Heart right ventricle (tissue), 16 donors: Measurements from ENCODE around the gene TFEB. TPM values are rescaled to one million over a fixed set of nuclear protein-coding genes. Genes with fewer than 3 reads are reported as not detected.
A peak's percentile ranks its signal among the peaks of the same experiment; 100 is the strongest.

Experiments
- ATAC-seq, 8 donors: fragments of 200-7000 bp; cut with Tn5 transposase; one replicate each; pipeline ENCODE4 v1.9.1; 2020; ENCODE audit warnings: mild to moderate bottlenecking in 8 of 8, moderate library complexity in 8 of 8, moderate number of reproducible peaks in 1 of 8
- DNase-seq, 2 donors: peaks; one replicate each; pipeline ENCODE4 v3.0.0-alpha.2; 2020
- H3K27ac ChIP-seq, 10 donors: fragments of 200-600 bp; sonication (generic) in 2 of 10; one replicate each; pipeline versions ENCODE4 v1.5.0 to v1.8.0; 2020 to 2022; ENCODE audit warnings: mild to moderate bottlenecking in 3 of 10
- H3K27me3 ChIP-seq, 7 donors: fragments of 200-600 bp; one replicate each; pipeline ENCODE4 v1.8.0; 2021 to 2022; ENCODE audit warnings: mild to moderate bottlenecking in 2 of 7
- H3K36me3 ChIP-seq, 9 donors: fragments of 200-600 bp; sonication (generic) in 1 of 9; one replicate each; pipeline versions ENCODE4 v1.5.0 to v1.8.0; 2020 to 2022; ENCODE audit warnings: mild to moderate bottlenecking in 2 of 9
- H3K4me1 ChIP-seq, 9 donors: fragments of 200-600 bp; sonication (generic) in 1 of 9; one replicate each; pipeline versions ENCODE4 v1.5.0 to v1.8.0; 2020 to 2022; ENCODE audit warnings: mild to moderate bottlenecking in 4 of 9
- H3K4me3 ChIP-seq, 10 donors: fragments of 200-600 bp; sonication (generic) in 2 of 10; one replicate each; pipeline versions ENCODE4 v1.5.0 to v1.8.0; 2020 to 2022; ENCODE audit warnings: mild to moderate bottlenecking in 7 of 10, moderate library complexity in 2 of 10
- H3K9me3 ChIP-seq, 11 donors: fragments of 200-600 bp in 10 of 11; sonication (generic) in 2 of 11; one replicate each; pipeline versions ENCODE4 v1.5.0 to v1.8.0; 2013 to 2022; ENCODE audit warnings: mild to moderate bottlenecking in 2 of 11, control low read depth in 1 of 11, moderate library complexity in 1 of 11
- CTCF ChIP-seq, 9 donors: fragments of 200-600 bp; sonication (generic) in 2 of 9; IDR thresholded peaks; one replicate each; pipeline versions ENCODE4 v1.5.0 to v1.8.0; 2021 to 2022; ENCODE audit warnings: antibody characterized with exemption in 9 of 9, mild to moderate bottlenecking in 5 of 9, moderate library complexity in 1 of 9
- WGBS, 2 donors: extraction: QIAGEN DNeasy Blood & Tissue Kit; methylation state at CpG; one replicate each; pipeline ENCODE4 v1.1.7; 2013; ENCODE audit warnings: inconsistent platforms in 1 of 2; 5-methylcytosine and 5-hydroxymethylcytosine counted together
- intact Hi-C, 10 donors: fragments of 100-400 bp; cut with DNase I; formaldehyde crosslinking; loops; one replicate each; pipeline versions ENCODE4 v1.11.1 to v1.14.2; 2022
- polyA plus RNA-seq, 2 donors: library from polyadenylated mRNA; stranded (reverse); fragments of 200-250 nt; gene quantifications; one replicate each; pipeline ENCODE4 v1.2.3, GENCODE V29; 2013
- total RNA-seq, 10 donors: library from RNA; stranded (reverse); fragmentation: NEBNext Ultra II Directional in 3 of 10; extraction: Animal tissue kit (Norgen Biotek cat#: 25700) in 3 of 10; gene quantifications; one replicate each; pipeline versions ENCODE4 v1.2.1 to v1.2.4, GENCODE V29; 2021 to 2023
- donor health status: Arrhythmogenic right ventricular cardiomyopathy.
- donor health status: ischemic (EF 13 %, LVEDD 7.1; RV severe dilation, severe dysfunction).
- donor health status: healthy with polysubstance abuse.
- donor health status: DM: no; HTN: yes; CAD: no.
- donor health status: DM: no; HTN: no; CAD: no.
- donor health status: ischemic (EF 25% LVEDD 6.9; RV normal size, moderate dysfunction).
- donor health status: ischemic (EF 25% LVEDD 5.7; RV mildly dilated, moderate dysfunction).
- donor health status: healthy.
- donor health status: DM: yes; HTN: yes; CAD: no.
- donor health status: Ischemic cardiomyopathy.
- donor health status: ischemic (EF 35%, LVEDD 5.7; RV mildly dilated, moderate dysfunction).
- donor health status: nonischemic (EF 11% LVEDD 7.7; RV severe dilation, severe dysfunction).
- donor health status: DM: yes; HTN: yes; CAD: no.
- donor health status: PGD.
- donor health status: ischemic (EF 29% LVEDD 5.4; RV normal size, mild dysfunction).
- donor health status: nonischemic (EF 23%, LVEDD 6.1; RV moderate dilation, normal function).

The TFEB gene
- total and polyA plus RNA-seq, 12 donors, result 29.2 to 52.3 (median 39.6) TPM

GRCh38 chr6:41774841-41775240 is 39.4 kb upstream of the TFEB start:
- DNase-seq (no peak), ATAC-seq (no peak)
- intact Hi-C loops, result loop anchor here in 8 of 10 donors (5.0 to 10.0 kb wide), 10 partner anchors 38 to 410 kb away; partner anchors contain the start of genes TFEB (in 3 of the 8) and GUCA1A (in 1 of the 8)

GRCh38 chr6:41771058-41771983 is 35.9 kb upstream of the TFEB start:
- 88 to 91% methylated on average over 29 of the region's 29 CpGs for WGBS, 2 donors
- DNase-seq, result no peak
- H3K4me3 ChIP-seq, result no peak overlapping the region
- H3K4me1 ChIP-seq, result peaks cover 4 to 28% (median 18%) of the 10 kb centered on the region in 9 donors
- ATAC-seq, result no peak
- no peaks in the 10 kb centered on the region for H3K9me3 ChIP-seq
- H3K27me3 ChIP-seq, result no peaks in the 10 kb centered on the region
- intact Hi-C loops, result loop anchor here in 6 of 10 donors (10.0 kb wide), 5 partner anchors 77 to 407 kb away; partner anchors contain the start of gene GUCA1A (in 1 of the 6)
- TF ChIP-seq CTCF (IDR thresholded peaks at IDR 0.05), result no peak
- H3K36me3 ChIP-seq, result peaks cover 0 to 73% (median 29%) of the 10 kb centered on the region in 9 donors
- H3K27ac ChIP-seq, result no peak overlapping the region

More at GRCh38 chr6:41774841-41775240, 39.4 kb upstream of the TFEB start:
- peaks cover 6 to 34% (median 11%) of the 10 kb centered on the region in 9 donors for H3K4me1 ChIP-seq
- no peak overlapping the region for H3K27ac ChIP-seq
- WGBS, 2 donors, result 85 to 93% methylated on average over 3 of the region's 3 CpGs
- no peaks in the 10 kb centered on the region for H3K9me3 ChIP-seq
- H3K27me3 ChIP-seq, result no peaks in the 10 kb centered on the region
- peaks cover 0 to 76% (median 33%) of the 10 kb centered on the region in 9 donors for H3K36me3 ChIP-seq
- no peak overlapping the region for H3K4me3 ChIP-seq
- no peak for TF ChIP-seq CTCF (IDR thresholded peaks at IDR 0.05)

- 93 to 94% methylated on average over 30 of the region's 30 CpGs for WGBS, 2 donors
- Histone ChIP-seq H3K9me3 (no peaks in the 10 kb centered on the region), H3K27me3 (no peaks in the 10 kb centered on the region), H3K36me3 (peaks cover 0 to 66% (median 28%) of the 10 kb centered on the region in 9 donors), H3K4me1 (peaks cover 4 to 30% (median 18%) of the 10 kb centered on the region in 9 donors), H3K4me3 (no peak overlapping the region), H3K27ac (no peak overlapping the region)
- DNase-seq, result no peak
- intact Hi-C loops, result loop anchor here in 6 of 10 donors (10.0 kb wide), 5 partner anchors 76 to 406 kb away; partner anchors contain the start of gene GUCA1A (in 1 of the 6)
- ATAC-seq, result no peak
- TF ChIP-seq CTCF (IDR thresholded peaks at IDR 0.05), result no peak
Observed at GRCh38 chr6:41770381-41771057, 35.1 kb upstream of the TFEB start.

- Histone ChIP-seq H3K36me3 (peaks cover 0 to 55% (median 16%) of the 10 kb centered on the region in 9 donors), H3K27me3 (no peaks in the 10 kb centered on the region), H3K9me3 (no peaks in the 10 kb centered on the region), H3K27ac (peak overlapping the region in 2 of 10 donors; percentile 78 to 85), H3K4me3 (no peak overlapping the region), H3K4me1 (peaks cover 4 to 30% (median 18%) of the 10 kb centered on the region in 9 donors)
- intact Hi-C loops, result no loop called here
- 98% methylated on average over 8 of the region's 8 CpGs for WGBS, 2 donors
- ATAC-seq (no peak), DNase-seq (no peak)
- TF ChIP-seq CTCF (IDR thresholded peaks at IDR 0.05), result no peak
Observed at GRCh38 chr6:41769376-41769775, 34.0 kb upstream of the TFEB start.
